GM12865 (cell line): ENCODE measurements around the gene RELN.

Source experiments
- DNase-seq: peaks from one replicate; pipeline ENCODE4 v3.0.0; 2010; ENCODE audit warnings: low read depth
- H3K4me3 ChIP-seq: 2 replicates; pipeline ENCODE4 v1.5.1; 2011; ENCODE audit warnings: mild to moderate bottlenecking, low read depth, low read length, control low read depth
- TF ChIP-seq, protein P1 (sequence below): IDR thresholded peaks from 2 replicates; pipeline ENCODE4 v1.5.1; 2011; ENCODE audit warnings: low read length, control low read depth, low read depth, inconsistent platforms; ENCODE audit not compliant: insufficient read depth; ENCODE audit errors: missing control alignments

Gene RELN

DNA sequence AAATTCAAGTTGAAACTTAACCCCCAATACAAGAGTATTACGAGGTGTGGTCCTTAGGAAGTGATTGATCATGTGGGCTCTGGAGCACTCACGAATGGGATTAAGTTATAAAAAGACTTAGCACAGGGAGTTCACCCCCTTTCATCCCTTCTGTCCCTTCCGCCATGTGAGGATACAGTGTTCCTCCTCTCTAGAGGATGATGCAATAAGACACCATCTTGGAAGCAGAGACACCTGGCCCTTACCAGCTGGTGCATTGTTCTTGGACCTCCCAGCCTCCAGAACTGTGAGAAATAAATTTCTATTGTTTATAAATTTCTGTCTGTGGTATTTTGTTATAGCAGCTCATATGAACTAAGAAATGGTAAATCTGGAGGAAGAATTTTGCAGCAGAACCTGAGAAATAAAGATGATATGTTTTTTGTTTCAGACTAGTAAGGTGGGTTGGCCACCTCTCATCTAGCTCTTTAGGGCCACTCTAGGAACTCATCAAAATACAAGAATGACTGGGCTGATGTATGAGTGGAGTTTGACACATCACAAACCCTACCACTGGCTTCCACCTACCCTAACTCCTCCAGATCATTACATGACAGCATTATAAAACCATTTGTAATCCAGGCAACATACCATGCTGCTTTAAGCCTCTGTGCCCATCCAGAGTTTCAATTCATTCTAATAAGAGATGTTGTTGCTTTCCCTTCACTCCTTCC is 565.8 kb downstream of the RELN start:
- TF ChIP-seq, protein P1, sequence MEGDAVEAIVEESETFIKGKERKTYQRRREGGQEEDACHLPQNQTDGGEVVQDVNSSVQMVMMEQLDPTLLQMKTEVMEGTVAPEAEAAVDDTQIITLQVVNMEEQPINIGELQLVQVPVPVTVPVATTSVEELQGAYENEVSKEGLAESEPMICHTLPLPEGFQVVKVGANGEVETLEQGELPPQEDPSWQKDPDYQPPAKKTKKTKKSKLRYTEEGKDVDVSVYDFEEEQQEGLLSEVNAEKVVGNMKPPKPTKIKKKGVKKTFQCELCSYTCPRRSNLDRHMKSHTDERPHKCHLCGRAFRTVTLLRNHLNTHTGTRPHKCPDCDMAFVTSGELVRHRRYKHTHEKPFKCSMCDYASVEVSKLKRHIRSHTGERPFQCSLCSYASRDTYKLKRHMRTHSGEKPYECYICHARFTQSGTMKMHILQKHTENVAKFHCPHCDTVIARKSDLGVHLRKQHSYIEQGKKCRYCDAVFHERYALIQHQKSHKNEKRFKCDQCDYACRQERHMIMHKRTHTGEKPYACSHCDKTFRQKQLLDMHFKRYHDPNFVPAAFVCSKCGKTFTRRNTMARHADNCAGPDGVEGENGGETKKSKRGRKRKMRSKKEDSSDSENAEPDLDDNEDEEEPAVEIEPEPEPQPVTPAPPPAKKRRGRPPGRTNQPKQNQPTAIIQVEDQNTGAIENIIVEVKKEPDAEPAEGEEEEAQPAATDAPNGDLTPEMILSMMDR, result no peak
- no peak for DNase-seq
- no peak overlapping the region for H3K4me3 ChIP-seq
